HepG2 (cell line): ENCODE measurements around the gene GNRH2. TPM values are rescaled to one million over a fixed set of nuclear protein-coding genes. Genes with fewer than 3 reads are reported as not detected.

Source experiments
- ATF1 ChIP-seq: IDR thresholded peaks from 2 replicates; pipeline ENCODE4 v1.6.1; 2016; ENCODE audit warnings: mild to moderate bottlenecking, control low read depth
- KAT7 ChIP-seq: IDR thresholded peaks from 2 replicates; pipeline ENCODE4 v1.6.1; 2018; ENCODE audit warnings: borderline replicate concordance, missing compliant biosample characterization
- MIER2 ChIP-seq: IDR thresholded peaks from 2 replicates; pipeline ENCODE4 v1.6.1; 2016; ENCODE audit warnings: missing biosample characterization, missing genetic modification reagents
- PREB ChIP-seq: sonication (generic); formaldehyde crosslinking; IDR thresholded peaks from 2 replicates; pipeline ENCODE4 v1.4.0; 2020; ENCODE audit warnings: missing genetic modification reagents
- STAT6 ChIP-seq: sonication (generic); formaldehyde crosslinking; IDR thresholded peaks from 2 replicates; pipeline ENCODE4 v1.4.0; 2020; ENCODE audit warnings: missing genetic modification reagents, mild to moderate bottlenecking, borderline replicate concordance
- ZFP36 ChIP-seq: fragments of 150-350 bp; IDR thresholded peaks from 2 replicates; pipeline ENCODE4 v1.6.1; 2018; ENCODE audit warnings: borderline replicate concordance, low read length, low read depth; ENCODE audit not compliant: partially characterized antibody
- ZNF180 ChIP-seq: sonication (generic); formaldehyde crosslinking; IDR thresholded peaks from 2 replicates; pipeline ENCODE4 v1.4.0; 2020; ENCODE audit warnings: low read depth, missing genetic modification reagents, borderline replicate concordance
- ZNF280D ChIP-seq: sonication (generic); formaldehyde crosslinking; IDR thresholded peaks from 2 replicates; pipeline ENCODE4 v1.5.1; 2020; ENCODE audit warnings: mild to moderate bottlenecking, missing genetic modification reagents
- ZNF576 ChIP-seq: sonication (generic); formaldehyde crosslinking; IDR thresholded peaks from 2 replicates; pipeline ENCODE4 v1.4.0; 2020; ENCODE audit warnings: mild to moderate bottlenecking, missing genetic modification reagents
- ZNF598 ChIP-seq: sonication (generic); formaldehyde crosslinking; IDR thresholded peaks from 2 replicates; pipeline ENCODE4 v1.5.1; 2020; ENCODE audit warnings: mild to moderate bottlenecking, missing genetic modification reagents, borderline replicate concordance
- ZNF609 ChIP-seq: sonication (generic); formaldehyde crosslinking; IDR thresholded peaks from 2 replicates; pipeline ENCODE4 v1.4.0; 2020; ENCODE audit warnings: mild to moderate bottlenecking, missing genetic modification reagents, borderline replicate concordance
- polyA plus RNA-seq, 8 experiments: library from polyadenylated mRNA; depleted of rRNA in 3 of 8; stranded (reverse) in 7 of 8; unstranded in 1 of 8; fragments of >200 nt; fragmentation: Illumina TruSeq in 4 of 8; extraction: Trizol in 4 of 8; gene quantifications; 2 replicates each; pipeline versions ENCODE4 v1.2.1 to v1.2.3, GENCODE V29; 2011 to 2016; ENCODE audit warnings: low read depth in 4 of 8, missing spikeins in 1 of 8, mixed read lengths in 1 of 8; ENCODE audit not compliant: insufficient read depth in 1 of 8
- total RNA-seq, 5 experiments: library from RNA; depleted of rRNA; stranded (reverse); fragments of >200 nt; fragmentation: Illumina TruSeq; extraction: Trizol; gene quantifications; 2 replicates each; pipeline ENCODE4 v1.2.3, GENCODE V29; 2016; ENCODE audit warnings: low read depth in 1 of 5

Gene GNRH2
- total and polyA plus RNA-seq, 2 of the 13 experiments (the other 11 are each of a cell fraction or from before 2014, with no cell fraction given), result 0.28 TPM; not detected in 1

GRCh38 chr20:3068986-3069900, 25.8 kb downstream of the GNRH2 start (continued):
- TF ChIP-seq ZNF576 (CRISPR knock-in tag) (0 out of 2 replicates have a peak, but pooled peaks have one; percentile 12), ATF1 (CRISPR knock-in tag) (no peak), ZNF598 (CRISPR knock-in tag) (no peak), MIER2 (CRISPR knock-in tag) (peak; percentile 93), PREB (CRISPR knock-in tag) (no peak), STAT6 (CRISPR knock-in tag) (no peak), ZNF180 (CRISPR knock-in tag) (no peak), ZNF280D (CRISPR knock-in tag) (peak; percentile 53; the same call in 1 of the 2 replicates), ZFP36 (no peak), KAT7 (no peak), ZNF609 (CRISPR knock-in tag) (no peak)
